Adrenal gland (tissue), 5 donors: ENCODE data around the gene NLK.

Experiments used
- POLR2A ChIP-seq, 2 donors: fragments of 450-650 bp; IDR thresholded peaks; one replicate each; pipeline ENCODE4 v1.6.1; 2017; ENCODE audit warnings: antibody characterized with exemption in 2 of 2, mild to moderate bottlenecking in 2 of 2, moderate library complexity in 1 of 2
- TF ChIP-seq, protein P1 (sequence below), 6 experiments: fragments of 450-650 bp in 4 of 6; fragments of 200-600 bp in 2 of 6; sonication (generic) in 1 of 6; IDR thresholded peaks; 1 replicate in 5 of 6; 2 replicates in 1 of 6; pipeline versions ENCODE4 v1.5.1 to v1.8.0; 2016 to 2021; ENCODE audit warnings: antibody characterized with exemption in 6 of 6, mild to moderate bottlenecking in 2 of 6, moderate library complexity in 1 of 6
- donor health status: DM: no; HTN: no; CAD: no.

- TF ChIP-seq, protein P1, sequence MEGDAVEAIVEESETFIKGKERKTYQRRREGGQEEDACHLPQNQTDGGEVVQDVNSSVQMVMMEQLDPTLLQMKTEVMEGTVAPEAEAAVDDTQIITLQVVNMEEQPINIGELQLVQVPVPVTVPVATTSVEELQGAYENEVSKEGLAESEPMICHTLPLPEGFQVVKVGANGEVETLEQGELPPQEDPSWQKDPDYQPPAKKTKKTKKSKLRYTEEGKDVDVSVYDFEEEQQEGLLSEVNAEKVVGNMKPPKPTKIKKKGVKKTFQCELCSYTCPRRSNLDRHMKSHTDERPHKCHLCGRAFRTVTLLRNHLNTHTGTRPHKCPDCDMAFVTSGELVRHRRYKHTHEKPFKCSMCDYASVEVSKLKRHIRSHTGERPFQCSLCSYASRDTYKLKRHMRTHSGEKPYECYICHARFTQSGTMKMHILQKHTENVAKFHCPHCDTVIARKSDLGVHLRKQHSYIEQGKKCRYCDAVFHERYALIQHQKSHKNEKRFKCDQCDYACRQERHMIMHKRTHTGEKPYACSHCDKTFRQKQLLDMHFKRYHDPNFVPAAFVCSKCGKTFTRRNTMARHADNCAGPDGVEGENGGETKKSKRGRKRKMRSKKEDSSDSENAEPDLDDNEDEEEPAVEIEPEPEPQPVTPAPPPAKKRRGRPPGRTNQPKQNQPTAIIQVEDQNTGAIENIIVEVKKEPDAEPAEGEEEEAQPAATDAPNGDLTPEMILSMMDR (IDR thresholded peaks at IDR 0.05), result no peak
- no peak for TF ChIP-seq POLR2A (IDR thresholded peaks at IDR 0.05)
Measured at GRCh38 chr17:28206292-28206691, 163.8 kb downstream of the NLK start.
